ENCODE results near the gene GPSM3. TPM values are rescaled to one million over a fixed set of nuclear protein-coding genes. Genes with fewer than 3 reads are reported as not detected.

The GPSM3 gene
- total RNA-seq, 1 experiment from 2014 or later, result 10.0 TPM

GRCh38 chr6:32215617-32216016, 23.2 kb upstream of the GPSM3 start:
- peaks cover 3% of the 10 kb centered on the region; the same call in 1 of the 2 replicates for H3K27me3 Mint-ChIP-seq (ENCODE audit: low read depth)
- CTCF ChIA-PET, result no interaction called here
- POLR2A ChIA-PET, result no interaction called here
- TF ChIP-seq JUN (CRISPR knock-in tag; IDR thresholded peaks at IDR 0.05), result no peak
- H3K27ac Mint-ChIP-seq, result no peak overlapping the region
- no peak for DNase-seq (ENCODE audit: low spot score)
- H3K36me3 Mint-ChIP-seq, result no peaks in the 10 kb centered on the region
- H3K9me3 Mint-ChIP-seq, result no peaks in the 10 kb centered on the region
- no peak overlapping the region for H3K4me3 Mint-ChIP-seq
- ATAC-seq, result no peak
- no peaks in the 10 kb centered on the region for H3K4me1 Mint-ChIP-seq

GRCh38 chr6:32214126-32214525, 21.7 kb upstream of the GPSM3 start:
- DNase-seq (ENCODE audit: low spot score) (no peak), ATAC-seq (no peak)
- Mint-ChIP-seq H3K27ac (no peak overlapping the region), H3K4me1 (no peaks in the 10 kb centered on the region), H3K27me3 (ENCODE audit: low read depth) (peaks cover 3% of the 10 kb centered on the region; the same call in 1 of the 2 replicates), H3K4me3 (no peak overlapping the region), H3K9me3 (no peaks in the 10 kb centered on the region), H3K36me3 (no peaks in the 10 kb centered on the region)
- ChIA-PET POLR2A (no interaction called here), CTCF (no interaction called here)
- no peak for TF ChIP-seq FOXK1 (CRISPR knock-in tag; IDR thresholded peaks at IDR 0.05)
- no peak for TF ChIP-seq SMAD4 (CRISPR knock-in tag; IDR thresholded peaks at IDR 0.05)
- TF ChIP-seq PRDM15 (CRISPR knock-in tag; IDR thresholded peaks at IDR 0.05), result no peak
- no peak for TF ChIP-seq TCF7 (CRISPR knock-in tag; IDR thresholded peaks at IDR 0.05; ENCODE audit: low read depth)
- TF ChIP-seq ZNF416 (CRISPR knock-in tag; IDR thresholded peaks at IDR 0.05), result no peak
- TF ChIP-seq ARID4B (CRISPR knock-in tag; IDR thresholded peaks at IDR 0.05; ENCODE audit: borderline replicate concordance), result no peak
- TF ChIP-seq ATF6 (CRISPR knock-in tag; IDR thresholded peaks at IDR 0.05), result no peak
- no peak for TF ChIP-seq NFE2L1 (CRISPR knock-in tag; IDR thresholded peaks at IDR 0.05)

- DNase-seq (ENCODE audit: low spot score), result no peak
- ChIA-PET POLR2A (no interaction called here), CTCF (interaction anchor here (1.6 kb wide), 1 partner anchor 18 kb away, joined by 5 read pairs; no protein-coding TSS in a partner anchor)
- Mint-ChIP-seq H3K4me3 (no peak overlapping the region), H3K9me3 (no peaks in the 10 kb centered on the region), H3K27ac (no peak overlapping the region), H3K27me3 (ENCODE audit: low read depth) (peaks cover 3% of the 10 kb centered on the region; the same call in 1 of the 2 replicates), H3K36me3 (no peaks in the 10 kb centered on the region), H3K4me1 (no peaks in the 10 kb centered on the region)
- ATAC-seq, result no peak
- TF ChIP-seq CTCF (IDR thresholded peaks at IDR 0.05), result no peak
- TF ChIP-seq IRF2 (CRISPR knock-in tag; IDR thresholded peaks at IDR 0.05; ENCODE audit: borderline replicate concordance, low read depth), result no peak
- no peak for TF ChIP-seq ESRRA (CRISPR knock-in tag; IDR thresholded peaks at IDR 0.05; ENCODE audit: borderline replicate concordance)
- no peak for TF ChIP-seq PRRX2 (CRISPR knock-in tag; IDR thresholded peaks at IDR 0.05)
- no peak for TF ChIP-seq GABPB1 (CRISPR knock-in tag; IDR thresholded peaks at IDR 0.05)
- no peak for TF ChIP-seq USF1 (CRISPR knock-in tag; IDR thresholded peaks at IDR 0.05)
- TF ChIP-seq CDX4 (CRISPR knock-in tag; IDR thresholded peaks at IDR 0.05; ENCODE audit: borderline replicate concordance), result no peak
- TF ChIP-seq MYBL2 (CRISPR knock-in tag; IDR thresholded peaks at IDR 0.05), result no peak
- TF ChIP-seq ZBTB21 (CRISPR knock-in tag; IDR thresholded peaks at IDR 0.05; ENCODE audit: borderline replicate concordance), result no peak
Observed at GRCh38 chr6:32213649-32214048, 21.2 kb upstream of the GPSM3 start.
